Measurements from ENCODE around the gene MAT2B. TPM values are rescaled to one million over a fixed set of nuclear protein-coding genes. Genes with fewer than 3 reads are reported as not detected.
A peak's percentile ranks its signal among the peaks of the same experiment; 100 is the strongest.

MAT2B gene
- polyA plus RNA-seq, 1 donor: 47.1 TPM

GRCh38 chr5:163551156-163551555, 45.7 kb downstream of the MAT2B start:
- no peak for DNase-seq (ENCODE audit: low read depth)

GRCh38 chr5:163552536-163552935, 47.1 kb downstream of the MAT2B start:
- no peak for DNase-seq (ENCODE audit: low read depth)

DNA sequence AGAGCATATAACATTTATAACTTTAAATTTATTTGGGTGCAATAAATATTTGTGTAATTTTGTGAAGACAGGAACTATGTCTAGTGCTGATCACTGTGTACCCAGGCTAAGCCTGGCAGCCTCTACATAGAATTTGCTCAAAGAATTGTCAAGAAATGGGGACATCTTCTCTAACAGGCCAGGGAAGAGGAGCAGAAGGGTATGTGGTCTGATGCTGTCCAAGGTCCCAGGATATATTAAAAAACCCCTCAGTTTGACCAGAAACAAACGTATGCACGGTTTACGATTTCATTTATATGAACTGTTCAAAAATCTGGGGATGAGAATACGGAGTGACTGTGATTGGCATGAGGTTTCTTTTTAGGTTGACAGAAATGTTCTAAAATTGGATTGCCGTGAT, 55.9 kb downstream of the MAT2B start:
- no peak for DNase-seq (ENCODE audit: low read depth)

DNA sequence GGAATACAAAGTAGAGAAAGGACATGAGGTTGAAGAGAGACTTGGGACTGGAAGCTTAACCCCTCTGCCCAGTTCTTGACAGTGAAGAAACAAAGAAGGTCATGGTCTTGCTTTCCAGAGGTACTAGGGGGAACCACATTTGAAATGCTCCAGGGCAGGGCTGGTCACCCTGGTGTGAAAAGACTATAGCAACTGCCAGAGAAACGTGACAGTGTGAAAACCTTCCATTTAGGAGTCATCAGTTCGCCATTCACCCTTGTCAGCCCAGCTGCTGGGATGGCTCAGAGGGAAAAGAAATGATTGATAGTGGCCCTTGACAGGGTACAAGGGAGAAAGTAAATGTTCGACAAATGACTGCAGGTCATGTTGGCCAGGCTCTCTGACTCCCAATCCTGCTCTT, 56.7 kb downstream of the MAT2B start:
- no peak for DNase-seq (ENCODE audit: low read depth)

GRCh38 chr5:163563112-163563511, 57.7 kb downstream of the MAT2B start:
- DNase-seq (ENCODE audit: low read depth): no peak

GRCh38 chr5:163563880-163564279, 58.5 kb downstream of the MAT2B start:
- no peak for DNase-seq (ENCODE audit: low read depth)

DNA sequence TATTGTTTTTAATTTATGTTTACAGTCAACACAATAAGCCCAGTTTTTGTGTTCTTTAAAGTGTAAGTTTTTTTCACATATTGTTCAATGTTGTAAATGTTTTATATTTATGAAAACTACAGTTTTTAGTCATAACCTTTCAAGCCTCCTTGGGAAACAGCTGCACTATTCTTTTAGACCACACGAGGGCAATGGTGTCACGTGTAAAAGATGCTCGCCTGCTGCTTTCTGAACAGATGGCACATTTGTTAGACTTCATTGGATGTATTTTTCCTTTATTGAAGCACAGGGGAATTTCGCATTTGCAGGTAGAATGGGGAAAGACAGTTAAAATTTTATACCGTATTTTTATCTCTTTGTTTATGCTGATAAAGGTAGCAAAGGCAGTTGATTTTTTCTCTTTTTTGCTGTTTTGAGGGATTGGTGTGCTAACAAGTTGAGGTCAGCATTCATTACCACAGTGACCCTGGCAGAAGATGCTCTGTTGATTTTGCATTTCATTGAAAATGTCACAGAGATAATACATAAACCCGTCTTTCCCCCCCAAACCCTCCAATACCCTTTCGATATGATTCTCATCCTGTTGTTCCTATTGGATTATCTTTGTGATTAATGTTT, 59.0 kb downstream of the MAT2B start:
- DNase-seq (ENCODE audit: low read depth): peak; percentile 36

- no peak for DNase-seq (ENCODE audit: low read depth)
These were observed 60.1 kb downstream of the MAT2B start for GRCh38 chr5:163565492-163565891.

DNA sequence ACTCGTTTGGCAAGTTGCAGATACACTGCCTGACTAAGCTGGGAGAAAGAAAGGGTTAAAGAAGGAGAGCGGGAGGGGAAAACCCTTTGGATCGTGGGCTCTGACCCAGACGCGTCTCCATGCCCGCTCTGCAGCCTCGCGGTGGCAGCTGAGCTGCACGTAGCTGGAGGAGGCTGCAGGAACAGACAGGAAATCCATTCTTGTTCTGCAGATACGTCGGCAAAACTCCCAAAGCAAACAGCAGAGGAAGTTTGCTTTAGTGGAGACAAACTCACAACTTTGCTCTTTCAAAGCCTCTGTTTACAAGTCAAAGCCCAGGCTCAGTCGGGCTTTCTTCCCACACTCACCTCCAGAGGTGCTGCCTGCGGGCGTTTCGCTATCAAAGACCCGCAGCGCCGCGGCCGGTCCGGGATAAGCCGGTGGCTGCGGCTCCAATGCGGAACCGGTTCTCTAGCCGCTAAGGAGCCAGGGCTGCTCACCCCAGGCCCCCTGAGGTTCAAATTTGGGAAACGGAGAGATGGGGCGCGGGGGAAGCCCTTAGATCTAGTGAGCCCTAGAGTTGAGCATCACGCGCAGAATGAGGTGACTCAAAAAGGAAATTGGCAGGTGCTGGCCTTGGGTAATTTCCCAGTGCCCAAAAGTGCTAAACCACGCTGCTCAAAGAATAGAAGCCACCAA, 60.7 kb downstream of the MAT2B start:
- DNase-seq (ENCODE audit: low read depth): no peak

GRCh38 chr5:163566678-163567077, 61.3 kb downstream of the MAT2B start:
- no peak for DNase-seq (ENCODE audit: low read depth)

DNA sequence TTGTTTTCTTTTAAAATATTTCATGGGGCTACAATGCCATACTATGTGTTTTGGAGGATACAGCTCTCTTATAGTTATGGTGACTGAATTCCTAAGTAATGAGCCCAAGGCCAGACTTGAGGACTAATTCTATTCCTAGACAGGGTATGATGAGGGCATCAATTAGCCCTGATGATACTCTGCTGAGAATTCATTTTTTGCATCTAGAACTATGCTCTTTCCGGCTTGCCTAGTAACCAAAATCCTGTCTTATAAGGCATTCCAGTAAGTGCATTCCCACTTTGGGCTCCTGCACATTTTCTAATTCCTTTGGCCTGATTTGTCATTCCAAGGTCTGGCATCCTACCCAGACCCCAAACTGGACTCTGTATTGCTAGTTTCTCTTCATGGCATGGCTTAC, 62.4 kb downstream of the MAT2B start:
- no peak for DNase-seq (ENCODE audit: low read depth)

Other genes with a start within 250 kb of the MAT2B start
- 356 TPM for gene CCNG1, start 68.0 kb upstream of the MAT2B start, polyA plus RNA-seq (ENCODE audit: insufficient read length)
- 35.4 TPM for gene NUDCD2, start 45.5 kb upstream of the MAT2B start, polyA plus RNA-seq (ENCODE audit: insufficient read length)
- 8.6 TPM for gene HMMR, start 45.0 kb upstream of the MAT2B start, polyA plus RNA-seq (ENCODE audit: insufficient read length)